ENCODE measurements around the gene STEAP3. TPM values are rescaled to one million over a fixed set of nuclear protein-coding genes. Genes with fewer than 3 reads are reported as not detected.

The STEAP3 gene
- total RNA-seq, 8 experiments from 2014 or later, result 2.2 to 60.5 (median 3.2) TPM

- WGBS, 10 experiments, result 50 to 100% (median 95%) methylated on average over 1 to 6 of the region's 6 CpGs
- ATAC-seq (replicated peaks in 6 of 8), result no peak
- in situ Hi-C loops (cut with MboI; ENCODE audit: low pct_unique_long_range_greater_than_20kb in 2 of 9, low sequenced_read_pairs in 9 of 9, unreplicated experiment in 9 of 9), result loop anchor here in 1 of 9 experiments (25.0 kb wide), 1 partner anchor 414 kb away; no protein-coding TSS in a partner anchor
- H3K4me3 ChIP-seq, result no peak overlapping the region
- H3K27ac ChIP-seq, result no peak overlapping the region
- H3K4me1 ChIP-seq (replicated peaks in 1 of 2), result peaks cover 0 to 9% of the 10 kb centered on the region in 2 donors
Measured at GRCh38 chr2:119301413-119301812, 77.8 kb downstream of the STEAP3 start.

DNA sequence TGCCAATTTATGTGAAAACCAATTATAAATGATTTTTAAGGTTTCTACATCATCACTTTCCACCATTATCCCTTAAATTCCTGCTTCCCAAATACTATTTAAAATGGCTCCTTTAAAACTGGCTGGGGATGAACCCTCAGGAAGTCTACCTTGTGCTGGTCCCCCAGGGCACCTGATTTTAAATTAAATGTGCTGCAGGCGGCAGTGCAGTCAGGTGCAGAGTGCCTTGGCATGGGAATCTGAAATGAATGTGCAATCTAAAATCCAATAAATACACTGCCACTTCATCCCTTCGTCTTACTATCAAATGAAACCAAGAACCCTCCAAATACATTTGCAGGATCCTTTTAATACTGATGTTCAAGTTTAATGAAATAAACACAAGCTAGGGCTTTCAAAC lies 81.2 kb downstream of the STEAP3 start:
- in situ Hi-C loops (cut with MboI; ENCODE audit: low pct_unique_long_range_greater_than_20kb in 2 of 9, low sequenced_read_pairs in 9 of 9, unreplicated experiment in 9 of 9), result loop anchor here in 1 of 9 experiments (25.0 kb wide), 1 partner anchor 418 kb away; no protein-coding TSS in a partner anchor
- no peak for ATAC-seq (replicated peaks in 6 of 8)
- Histone ChIP-seq H3K4me1 (replicated peaks in 1 of 2) (peaks cover 0 to 9% of the 10 kb centered on the region in 2 donors), H3K27ac (no peak overlapping the region), H3K4me3 (no peak overlapping the region)
- 38 to 90% (median 83%) methylated on average over 1 to 2 of the region's 2 CpGs for WGBS, 10 experiments

- peak in 2 of 8 experiments; percentile 18 to 52 for ATAC-seq (replicated peaks in 6 of 8)
- H3K4me1 ChIP-seq (replicated peaks in 1 of 2), result peaks cover 0 to 9% of the 10 kb centered on the region in 2 donors
- H3K27ac ChIP-seq, result no peak overlapping the region
- 21 to 84% (median 79%) methylated on average over 5 to 12 of the region's 12 CpGs; no CpG with 5 or more reads in 1 of the 10 experiments for WGBS, 10 experiments
- no peak overlapping the region for H3K4me3 ChIP-seq
- in situ Hi-C loops (cut with MboI; ENCODE audit: low pct_unique_long_range_greater_than_20kb in 2 of 9, low sequenced_read_pairs in 9 of 9, unreplicated experiment in 9 of 9), result loop anchor here in 1 of 9 experiments (25.0 kb wide), 1 partner anchor 418 kb away; no protein-coding TSS in a partner anchor
Measured at GRCh38 chr2:119305497-119306195, 82.0 kb downstream of the STEAP3 start.

DNA sequence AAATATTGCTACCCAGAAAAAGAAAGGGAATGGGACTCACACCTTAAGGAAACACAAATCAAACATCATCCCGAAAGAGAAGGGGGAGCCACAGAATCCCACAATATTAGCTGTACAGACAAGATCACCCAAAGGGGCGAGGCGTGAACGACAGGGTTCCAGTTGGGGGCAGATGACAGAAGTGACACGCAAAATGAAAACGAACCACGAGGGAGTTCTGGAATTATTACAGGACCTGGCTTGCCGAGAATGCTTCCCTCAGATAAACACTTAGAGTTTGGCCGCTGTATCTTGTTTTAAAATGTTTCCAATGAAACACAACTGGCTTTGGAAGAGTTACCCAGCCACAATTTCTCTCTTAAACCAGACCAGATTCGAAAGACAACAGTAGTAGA lies 82.6 kb downstream of the STEAP3 start:
- ATAC-seq (replicated peaks in 6 of 8), result peak in 2 of 8 experiments; percentile 25 to 31
- in situ Hi-C loops (cut with MboI; ENCODE audit: low pct_unique_long_range_greater_than_20kb in 2 of 9, low sequenced_read_pairs in 9 of 9, unreplicated experiment in 9 of 9), result loop anchor here in 1 of 9 experiments (25.0 kb wide), 1 partner anchor 419 kb away; no protein-coding TSS in a partner anchor
- Histone ChIP-seq H3K27ac (no peak overlapping the region), H3K4me1 (replicated peaks in 1 of 2) (peaks cover 0 to 9% of the 10 kb centered on the region in 2 donors), H3K4me3 (no peak overlapping the region)
- 26 to 100% (median 79%) methylated on average over 1 to 10 of the region's 10 CpGs; no CpG with 5 or more reads in 1 of the 10 experiments for WGBS, 10 experiments

DNA sequence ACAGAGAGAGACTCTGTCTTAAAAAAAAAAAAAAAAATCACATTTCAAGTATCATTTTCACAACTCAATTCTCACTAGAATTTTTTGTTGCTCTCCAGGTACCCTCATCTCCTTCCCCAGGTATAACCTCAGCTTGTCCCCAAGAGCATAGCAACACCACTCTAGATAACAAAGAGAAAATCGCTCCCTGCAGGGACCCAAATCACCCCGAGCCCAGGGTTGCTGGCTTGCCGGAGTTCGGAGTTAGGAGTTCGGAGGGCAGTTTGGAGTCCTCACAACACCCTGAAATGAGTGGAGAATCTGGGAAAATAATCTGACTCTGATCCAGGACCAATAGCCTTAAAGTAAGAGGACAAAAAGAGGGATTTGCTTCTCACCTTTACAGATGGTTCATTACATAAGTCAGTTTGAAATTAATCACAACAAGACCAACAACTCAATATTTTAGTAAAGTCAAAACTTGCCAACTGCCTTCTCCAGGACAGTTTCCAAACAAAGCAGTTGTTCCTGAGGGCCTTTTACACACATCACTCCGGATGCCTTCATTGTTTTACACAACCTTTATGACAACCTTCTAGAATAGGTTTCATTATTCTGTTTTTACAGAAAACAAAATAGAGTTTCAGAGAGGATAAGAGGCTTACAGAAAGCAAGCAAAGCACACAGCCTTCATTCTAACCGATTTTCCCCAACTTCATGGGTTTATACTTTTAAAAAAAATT lies 83.9 kb downstream of the STEAP3 start:
- no peak overlapping the region for H3K4me3 ChIP-seq
- peaks cover 0 to 9% of the 10 kb centered on the region in 2 donors for H3K4me1 ChIP-seq (replicated peaks in 1 of 2)
- in situ Hi-C loops (cut with MboI; ENCODE audit: low pct_unique_long_range_greater_than_20kb in 2 of 9, low sequenced_read_pairs in 9 of 9, unreplicated experiment in 9 of 9), result loop anchor here in 1 of 9 experiments (25.0 kb wide), 1 partner anchor 420 kb away; no protein-coding TSS in a partner anchor
- no peak for ATAC-seq (replicated peaks in 6 of 8)
- WGBS, 10 experiments, result 78 to 100% (median 93%) methylated on average over 1 to 7 of the region's 7 CpGs; no CpG with 5 or more reads in 1 of the 10 experiments
- H3K27ac ChIP-seq, result no peak overlapping the region

- ATAC-seq (replicated peaks in 6 of 8), result no peak
- 82 to 100% (median 91%) methylated on average over 1 to 4 of the region's 4 CpGs; no CpG with 5 or more reads in 2 of the 10 experiments for WGBS, 10 experiments
Measured at GRCh38 chr2:119308793-119309330, 85.2 kb downstream of the STEAP3 start.

DNA sequence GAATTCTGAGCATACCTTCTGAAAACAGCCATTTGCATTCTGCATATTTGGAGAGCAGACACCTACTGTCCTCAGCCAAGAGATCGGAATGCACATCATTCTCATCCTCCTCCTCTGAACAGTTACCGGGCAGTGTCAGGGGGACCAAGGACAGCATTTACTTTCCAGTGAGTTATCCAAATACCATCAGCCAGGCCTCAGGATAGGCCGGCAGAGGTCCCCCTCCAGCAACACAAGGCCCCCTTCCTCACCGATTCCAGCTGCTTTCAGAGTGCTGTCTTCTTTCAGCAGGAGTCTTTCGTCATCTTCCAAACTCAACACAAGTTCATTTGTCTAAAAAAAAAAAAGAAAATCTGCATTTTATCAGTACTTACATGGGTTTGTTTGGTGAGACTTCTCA lies 87.7 kb downstream of the STEAP3 start:
- 41 to 100% (median 80%) methylated on average over 1 to 4 of the region's 5 CpGs; no CpG with 5 or more reads in 4 of the 10 experiments for WGBS, 10 experiments
- Histone ChIP-seq H3K27ac (no peak overlapping the region), H3K4me1 (replicated peaks in 1 of 2) (no peaks in the 10 kb centered on the region), H3K4me3 (no peak overlapping the region)
- peak in 2 of 8 experiments; percentile 18 to 29 for ATAC-seq (replicated peaks in 6 of 8)
- in situ Hi-C loops (cut with MboI; ENCODE audit: low pct_unique_long_range_greater_than_20kb in 2 of 9, low sequenced_read_pairs in 9 of 9, unreplicated experiment in 9 of 9), result loop anchor here in 1 of 9 experiments (25.0 kb wide), 1 partner anchor 424 kb away; no protein-coding TSS in a partner anchor

More at GRCh38 chr2:119308793-119309330, 85.2 kb downstream of the STEAP3 start:
- in situ Hi-C loops (cut with MboI; ENCODE audit: low pct_unique_long_range_greater_than_20kb in 2 of 9, low sequenced_read_pairs in 9 of 9, unreplicated experiment in 9 of 9), result loop anchor here in 1 of 9 experiments (25.0 kb wide), 1 partner anchor 422 kb away; no protein-coding TSS in a partner anchor
- Histone ChIP-seq H3K4me1 (replicated peaks in 1 of 2) (no peaks in the 10 kb centered on the region), H3K4me3 (no peak overlapping the region), H3K27ac (no peak overlapping the region)

GRCh38 chr2:119311831-119312230 lies 88.2 kb downstream of the STEAP3 start:
- WGBS, 10 experiments, result 68 to 100% (median 92%) methylated on average over 2 to 9 of the region's 9 CpGs; no CpG with 5 or more reads in 1 of the 10 experiments
- Histone ChIP-seq H3K4me1 (replicated peaks in 1 of 2) (no peaks in the 10 kb centered on the region), H3K4me3 (no peak overlapping the region), H3K27ac (no peak overlapping the region)
- no peak for ATAC-seq (replicated peaks in 6 of 8)
- in situ Hi-C loops (cut with MboI; ENCODE audit: low pct_unique_long_range_greater_than_20kb in 2 of 9, low sequenced_read_pairs in 9 of 9, unreplicated experiment in 9 of 9), result loop anchor here in 1 of 9 experiments (25.0 kb wide), 1 partner anchor 425 kb away; no protein-coding TSS in a partner anchor

Other genes with a start within 250 kb of the STEAP3 start
- under 1 TPM in 6 of 8 experiments, not detected in 2; 0.08 to 0.85 (median 0.18) TPM for gene C1QL2, start 65.1 kb upstream of the STEAP3 start, total RNA-seq
- 10 to 100 TPM in 7 of 8 experiments, 1 to 10 TPM in 1; 9.5 to 25.1 (median 13.3) TPM for gene C2orf76, start 143.0 kb downstream of the STEAP3 start, total RNA-seq
- 100 to 1,000 TPM in 5 of 8 experiments, 10 to 100 TPM in 3; 50.3 to 336 (median 137) TPM for gene DBI, start 143.1 kb downstream of the STEAP3 start, total RNA-seq
- gene TMEM37, start 208.0 kb downstream of the STEAP3 start, total RNA-seq, result 10 to 100 TPM in 1 of 8 experiments, under 1 TPM in 7; 0.11 to 10.5 (median 0.36) TPM

Data from motor neuron (in vitro differentiated cells).